ENCODE data around the gene ETV7.
A peak's percentile ranks its signal among the peaks of the same experiment; 100 is the strongest.

Gene ETV7

DNA sequence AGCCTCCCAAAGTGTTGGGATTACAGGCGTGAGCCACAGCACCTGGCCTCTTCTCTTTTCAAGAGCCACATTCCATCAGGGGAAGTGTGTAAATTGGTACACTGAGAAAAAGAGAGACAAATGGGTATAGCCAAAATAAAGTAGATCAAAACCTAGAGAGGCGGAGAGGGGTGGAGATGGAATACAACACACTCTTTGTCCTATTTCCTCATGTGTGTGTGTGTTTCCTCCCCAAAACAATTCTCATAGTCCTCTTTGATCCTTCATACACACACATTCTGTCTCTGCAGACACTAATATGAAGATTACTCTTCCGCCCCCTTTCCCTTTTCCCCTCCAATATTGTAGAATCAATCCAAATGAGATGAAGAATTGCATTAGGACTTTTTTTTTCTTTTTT is 39.2 kb upstream of the ETV7 start:
- POLR2A ChIA-PET = no interaction called here
- no peak for TF ChIP-seq L3MBTL2 (conservative IDR thresholded peaks at IDR 0.05)
- no peak for TF ChIP-seq HDGF (IDR thresholded peaks at IDR 0.05; ENCODE audit: borderline replicate concordance)
- no peak for TF ChIP-seq FOXM1 (IDR thresholded peaks at IDR 0.05; ENCODE audit: borderline replicate concordance)
- TF ChIP-seq CTBP1 (IDR thresholded peaks at IDR 0.05; ENCODE audit: borderline replicate concordance) = no peak
- no peak for TF ChIP-seq BHLHE40 (IDR thresholded peaks at IDR 0.05; ENCODE audit: borderline replicate concordance)
- no peak for TF ChIP-seq SP1 (IDR thresholded peaks at IDR 0.05)
- TF ChIP-seq LEF1 (IDR thresholded peaks at IDR 0.05; ENCODE audit: borderline replicate concordance) = no peak
- TF ChIP-seq ZNF384 (IDR thresholded peaks at IDR 0.05) = no peak
- TF ChIP-seq ELF4 (IDR thresholded peaks at IDR 0.05) = no peak
- TF ChIP-seq FOXK2 (IDR thresholded peaks at IDR 0.05) = no peak
- no peak for TF ChIP-seq NFRKB (IDR thresholded peaks at IDR 0.05)
- CTCF ChIA-PET = no interaction called here
- no peak for DNase-seq (ENCODE audit: extremely low spot score)

DNA sequence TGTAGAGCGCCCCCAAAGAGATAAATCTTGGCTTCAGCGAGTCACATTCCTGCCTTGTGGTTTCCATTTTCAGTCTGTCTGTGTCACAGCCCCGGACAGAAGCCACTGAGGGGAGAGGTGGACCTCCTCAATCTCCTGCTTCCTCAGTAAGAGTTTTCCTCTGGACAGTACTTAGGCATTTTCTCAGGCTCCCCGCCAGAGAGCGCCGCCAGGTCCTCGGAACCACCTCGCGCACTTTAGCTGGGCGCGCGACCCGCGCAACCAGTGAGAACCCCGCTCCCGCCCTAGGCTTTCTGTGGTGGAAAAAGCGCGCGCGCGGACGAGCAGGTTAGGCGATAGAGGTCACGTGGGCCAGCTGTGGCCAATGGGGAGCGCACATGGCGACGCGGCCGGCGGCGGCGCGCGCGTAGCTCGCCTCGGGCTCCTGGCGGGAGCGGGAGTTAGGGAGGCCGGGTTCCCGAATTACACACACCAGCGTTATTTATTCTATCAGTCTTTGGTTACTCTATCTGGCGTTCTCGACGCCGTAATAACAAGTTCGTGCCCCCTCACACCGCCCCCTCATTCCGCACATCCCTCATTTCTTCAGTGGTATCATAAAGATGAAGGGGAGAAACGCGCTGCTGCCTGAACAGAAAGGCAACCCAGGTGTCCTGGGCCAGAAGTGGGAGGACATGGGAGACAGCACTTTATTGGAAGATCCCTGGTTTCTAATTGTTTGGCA is 35.8 kb upstream of the ETV7 start:
- ChIA-PET CTCF (interaction anchor here (0.5 to 1.3 kb wide), 3 partner anchors 9 to 22 kb away, joined by 3 to 4 read pairs (median 3); no protein-coding TSS in a partner anchor), POLR2A (interaction anchor here (0.6 to 1.8 kb wide), 20 partner anchors 9 to 186 kb away, joined by 3 to 29 read pairs (median 4); partner anchors contain the start of genes KCTD20 and PXT1)
- peak; percentile 95 for DNase-seq (ENCODE audit: extremely low spot score)
- TF ChIP-seq NFRKB (IDR thresholded peaks at IDR 0.05) (no peak), L3MBTL2 (conservative IDR thresholded peaks at IDR 0.05) (peak; percentile 83), HDGF (IDR thresholded peaks at IDR 0.05; ENCODE audit: borderline replicate concordance) (no peak), CTBP1 (IDR thresholded peaks at IDR 0.05; ENCODE audit: borderline replicate concordance) (no peak), LEF1 (IDR thresholded peaks at IDR 0.05; ENCODE audit: borderline replicate concordance) (no peak), ZNF384 (IDR thresholded peaks at IDR 0.05) (no peak)
- TF ChIP-seq, protein P1, sequence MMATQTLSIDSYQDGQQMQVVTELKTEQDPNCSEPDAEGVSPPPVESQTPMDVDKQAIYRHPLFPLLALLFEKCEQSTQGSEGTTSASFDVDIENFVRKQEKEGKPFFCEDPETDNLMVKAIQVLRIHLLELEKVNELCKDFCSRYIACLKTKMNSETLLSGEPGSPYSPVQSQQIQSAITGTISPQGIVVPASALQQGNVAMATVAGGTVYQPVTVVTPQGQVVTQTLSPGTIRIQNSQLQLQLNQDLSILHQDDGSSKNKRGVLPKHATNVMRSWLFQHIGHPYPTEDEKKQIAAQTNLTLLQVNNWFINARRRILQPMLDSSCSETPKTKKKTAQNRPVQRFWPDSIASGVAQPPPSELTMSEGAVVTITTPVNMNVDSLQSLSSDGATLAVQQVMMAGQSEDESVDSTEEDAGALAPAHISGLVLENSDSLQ (IDR thresholded peaks at IDR 0.05) = no peak

DNA sequence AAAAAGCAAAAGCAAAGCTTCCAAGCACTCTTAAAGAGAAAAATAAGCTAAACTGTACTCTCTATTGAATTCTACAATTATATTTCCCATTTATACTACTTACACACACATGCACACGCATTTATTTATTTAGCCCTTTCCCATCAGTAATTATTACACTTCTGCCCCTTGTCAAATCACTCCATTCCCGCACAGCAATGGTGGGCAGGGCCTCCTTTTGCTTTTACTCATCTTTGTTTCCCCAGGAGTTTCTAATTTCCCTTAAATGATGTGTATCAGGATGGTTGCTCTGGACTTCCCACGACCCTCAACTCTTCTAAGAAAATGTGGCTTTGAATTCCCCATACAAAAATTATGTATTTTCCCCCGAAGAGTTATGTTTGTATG is 35.2 kb upstream of the ETV7 start:
- ChIA-PET CTCF (interaction anchor here (0.5 to 1.3 kb wide), 2 partner anchors 8 to 10 kb away, joined by 3 to 4 read pairs; no protein-coding TSS in a partner anchor), POLR2A (interaction anchor here (0.6 to 1.8 kb wide), 19 partner anchors 10 to 186 kb away, joined by 3 to 29 read pairs (median 5); partner anchors contain the start of genes KCTD20 and PXT1)
- TF ChIP-seq NFRKB (IDR thresholded peaks at IDR 0.05) (no peak), ARNT (IDR thresholded peaks at IDR 0.05) (no peak), CTBP1 (IDR thresholded peaks at IDR 0.05; ENCODE audit: borderline replicate concordance) (no peak), ELF4 (IDR thresholded peaks at IDR 0.05) (no peak), SUZ12 (IDR thresholded peaks at IDR 0.05) (no peak)
- no peak for DNase-seq (ENCODE audit: extremely low spot score)

DNA sequence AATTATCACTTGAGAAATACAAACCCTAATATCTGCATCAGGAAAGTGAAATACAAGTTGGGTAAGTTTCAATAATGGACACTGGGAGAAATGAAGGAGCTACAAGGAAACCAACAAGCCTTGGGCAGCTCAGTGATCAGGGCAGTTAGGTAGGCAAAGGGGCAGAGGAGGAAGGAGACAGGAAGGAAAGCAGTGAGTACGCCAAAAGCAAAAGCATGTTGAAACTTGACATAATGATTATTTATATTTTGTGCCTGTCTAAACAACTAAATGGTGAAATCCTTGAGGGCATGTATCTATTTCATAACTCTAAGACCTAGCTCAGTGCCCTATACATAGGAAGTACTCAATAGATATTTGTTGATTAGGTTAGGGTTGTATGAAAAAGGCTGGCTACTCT is 31.8 kb upstream of the ETV7 start:
- TF ChIP-seq FOXA1 (IDR thresholded peaks at IDR 0.05) (no peak), FOXK2 (IDR thresholded peaks at IDR 0.05) (no peak), SP1 (IDR thresholded peaks at IDR 0.05) (no peak), LEF1 (IDR thresholded peaks at IDR 0.05; ENCODE audit: borderline replicate concordance) (no peak), ELF4 (IDR thresholded peaks at IDR 0.05) (no peak), ARNT (IDR thresholded peaks at IDR 0.05) (no peak), CTBP1 (IDR thresholded peaks at IDR 0.05; ENCODE audit: borderline replicate concordance) (no peak), L3MBTL2 (conservative IDR thresholded peaks at IDR 0.05) (no peak), TARDBP (IDR thresholded peaks at IDR 0.05) (no peak), ZNF384 (IDR thresholded peaks at IDR 0.05) (no peak), HDGF (IDR thresholded peaks at IDR 0.05; ENCODE audit: borderline replicate concordance) (no peak), SUZ12 (IDR thresholded peaks at IDR 0.05) (no peak), FOXM1 (IDR thresholded peaks at IDR 0.05; ENCODE audit: borderline replicate concordance) (no peak), NFRKB (IDR thresholded peaks at IDR 0.05) (no peak), BHLHE40 (IDR thresholded peaks at IDR 0.05; ENCODE audit: borderline replicate concordance) (no peak)
- TF ChIP-seq, protein P1 (IDR thresholded peaks at IDR 0.05) = no peak
- ChIA-PET CTCF (interaction anchor here (0.5 kb wide), 1 partner anchor 421 kb away, joined by 3 read pairs; no protein-coding TSS in a partner anchor), POLR2A (interaction anchor here (1.0 to 1.8 kb wide), 2 partner anchors 22 to 24 kb away, joined by 4 to 5 read pairs; partner anchors contain the start of genes KCTD20 and PXT1)
- DNase-seq (ENCODE audit: extremely low spot score) = no peak

DNA sequence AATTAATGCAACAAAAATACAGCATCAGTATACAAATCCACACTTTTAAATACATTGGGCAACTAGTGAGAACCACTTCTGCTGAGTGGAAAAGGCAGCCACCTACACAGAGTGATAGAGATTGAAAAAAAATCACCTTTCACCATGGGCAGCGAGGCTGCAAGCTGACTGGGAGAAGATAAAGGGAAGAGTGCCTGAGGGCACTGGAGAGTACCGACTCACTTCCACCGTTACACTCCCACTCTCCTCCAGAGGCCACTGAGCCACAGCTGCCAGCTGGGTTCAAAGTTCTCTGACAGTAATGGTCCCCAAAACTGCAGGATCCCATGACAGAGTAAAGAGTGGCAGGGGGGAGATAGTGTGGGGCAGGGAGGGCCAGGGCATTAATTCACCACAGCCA is 31.1 kb upstream of the ETV7 start:
- DNase-seq (ENCODE audit: extremely low spot score) = no peak
- POLR2A ChIA-PET = interaction anchor here (1.0 to 1.8 kb wide), 2 partner anchors 23 to 25 kb away, joined by 4 to 5 read pairs; partner anchors contain the start of genes KCTD20 and PXT1
- CTCF ChIA-PET = interaction anchor here (0.5 kb wide), 1 partner anchor 420 kb away, joined by 3 read pairs; no protein-coding TSS in a partner anchor
- no peak for TF ChIP-seq LEF1 (IDR thresholded peaks at IDR 0.05; ENCODE audit: borderline replicate concordance)
- TF ChIP-seq BHLHE40 (IDR thresholded peaks at IDR 0.05; ENCODE audit: borderline replicate concordance) = no peak
- TF ChIP-seq ZNF384 (IDR thresholded peaks at IDR 0.05) = no peak
- no peak for TF ChIP-seq ARNT (IDR thresholded peaks at IDR 0.05)
- TF ChIP-seq, protein P1 (IDR thresholded peaks at IDR 0.05) = no peak
- TF ChIP-seq FOXA1 (IDR thresholded peaks at IDR 0.05) = no peak
- TF ChIP-seq FOXK2 (IDR thresholded peaks at IDR 0.05) = no peak
- no peak for TF ChIP-seq ELF4 (IDR thresholded peaks at IDR 0.05)
- no peak for TF ChIP-seq CTBP1 (IDR thresholded peaks at IDR 0.05; ENCODE audit: borderline replicate concordance)
- TF ChIP-seq NFRKB (IDR thresholded peaks at IDR 0.05) = no peak

DNA sequence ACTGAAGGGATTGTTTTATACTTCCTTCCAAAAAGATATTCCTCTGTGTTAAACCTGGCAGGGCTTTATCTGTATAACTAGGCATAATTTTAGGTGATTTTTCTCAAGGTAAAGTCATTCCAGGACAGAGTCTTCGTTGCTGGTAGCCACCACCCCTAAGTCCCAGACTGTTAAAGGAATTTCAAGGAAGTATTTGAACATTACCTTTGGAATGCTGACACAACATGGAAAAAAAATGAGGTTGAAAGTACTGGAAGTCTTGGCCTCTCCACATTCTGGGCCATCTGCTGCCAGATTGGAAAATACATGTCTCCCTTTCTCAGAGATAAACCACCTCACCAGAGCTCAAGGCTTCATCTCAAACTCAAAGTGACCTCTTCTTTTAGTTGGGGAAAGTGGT is 27.0 kb upstream of the ETV7 start:
- no peak for DNase-seq (ENCODE audit: extremely low spot score)
- ChIA-PET CTCF (interaction anchor here (1.0 kb wide), 1 partner anchor 8 kb away, joined by 3 read pairs; no protein-coding TSS in a partner anchor), POLR2A (no interaction called here)
- TF ChIP-seq FOXA1 (IDR thresholded peaks at IDR 0.05) (no peak), BHLHE40 (IDR thresholded peaks at IDR 0.05; ENCODE audit: borderline replicate concordance) (no peak), FOXM1 (IDR thresholded peaks at IDR 0.05; ENCODE audit: borderline replicate concordance) (no peak), HDGF (IDR thresholded peaks at IDR 0.05; ENCODE audit: borderline replicate concordance) (no peak)

Data from HEK293T (cell line).